ENCODE measurements around the gene CXCR6.

DNA sequence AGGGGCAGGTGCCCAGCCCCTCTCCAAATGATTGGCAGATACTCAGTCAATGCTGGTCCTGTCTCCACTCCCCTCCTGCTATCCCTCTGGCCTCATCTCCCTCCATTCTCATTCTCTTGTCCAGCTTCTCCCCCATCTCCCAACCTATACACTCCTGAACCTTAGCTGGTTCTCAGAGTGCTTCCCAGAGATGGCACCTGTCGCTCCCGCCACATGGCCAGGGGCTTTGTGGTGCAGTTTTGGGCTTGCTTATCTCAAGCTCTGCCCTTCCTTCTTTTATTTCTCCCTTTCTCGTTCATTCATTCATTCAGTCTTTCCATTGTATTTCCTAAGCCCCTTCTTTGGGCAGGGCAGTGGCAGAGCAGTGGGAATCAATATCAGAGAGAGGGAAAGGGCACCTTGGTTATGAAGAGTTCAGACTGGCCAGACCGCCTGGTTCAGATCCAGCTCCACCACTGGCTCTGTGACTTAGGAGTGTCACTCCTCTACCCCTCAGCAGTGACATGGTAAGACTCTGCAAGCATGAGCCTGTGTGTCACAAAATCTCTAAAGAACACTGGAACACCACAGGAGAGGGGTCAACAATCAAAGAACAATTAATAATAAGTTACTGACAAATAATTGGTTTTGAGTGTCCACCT, 20.2 kb upstream of the CXCR6 start:
- TF ChIP-seq EZH2 (IDR thresholded peaks at IDR 0.05; ENCODE audit: insufficient read depth, poor library complexity, severe bottlenecking) (no peak), EZH2phosphoT487 (IDR thresholded peaks at IDR 0.05; ENCODE audit: insufficient read depth, low read depth) (no peak)

All from GM23248 (cell line).